ENCODE results near the gene PRM2.

PRM2 gene
- long read RNA-seq, result 0 reads

- Histone ChIP-seq H3K27ac (replicated peaks) (no peak within 1 kb of the TSS), H3K27me3 (ENCODE audit: insufficient read depth, poor library complexity, severe bottlenecking) (no peaks in the 10 kb centered on the region), H3K4me3 (replicated peaks; ENCODE audit: insufficient read depth, low read length) (no peak within 1 kb of the TSS)
- no peak for TF ChIP-seq SPI1 (IDR thresholded peaks at IDR 0.05; ENCODE audit: borderline replicate concordance, low read depth)
- TF ChIP-seq GABPA (IDR thresholded peaks at IDR 0.05; ENCODE audit: low read depth), result no peak
- no peak for TF ChIP-seq CTCF (IDR thresholded peaks at IDR 0.05; ENCODE audit: insufficient read depth, low read length)
- no peak for TF ChIP-seq POLR2AphosphoS5 (IDR thresholded peaks at IDR 0.05; ENCODE audit: low read depth)
- no peak for DNase-seq (ENCODE audit: low read depth in 1 of 2, low spot score in 1 of 2)
These were observed at the start of gene PRM2 for GRCh38 chr16:11276143-11276895. PRM2 (minus strand) TSS chr16:11276480; CDS start chr16:11276370, 110 bp downstream.

- Histone ChIP-seq H3K27me3 (ENCODE audit: insufficient read depth, poor library complexity, severe bottlenecking) (no peaks in the 10 kb centered on the region), H3K27ac (replicated peaks) (no peak overlapping the region), H3K4me3 (replicated peaks; ENCODE audit: insufficient read depth, low read length) (no peak overlapping the region)
- peak in 1 of 2 experiments; percentile 53 for DNase-seq (ENCODE audit: low read depth in 1 of 2, low spot score in 1 of 2)
- TF ChIP-seq SPI1 (IDR thresholded peaks at IDR 0.05; ENCODE audit: borderline replicate concordance, low read depth) (peak; percentile 86), REST (IDR thresholded peaks at IDR 0.05; ENCODE audit: insufficient replicate concordance, low read depth) (no peak)
These were observed 49.3 kb upstream of the PRM2 start for GRCh38 chr16:11325404-11326083.

GRCh38 chr16:11323551-11324336, 47.5 kb upstream of the PRM2 start:
- no peak overlapping the region for H3K4me3 ChIP-seq (replicated peaks; ENCODE audit: insufficient read depth, low read length)
- H3K27ac ChIP-seq (replicated peaks), result no peak overlapping the region
- no peak for TF ChIP-seq SPI1 (IDR thresholded peaks at IDR 0.05; ENCODE audit: borderline replicate concordance, low read depth)
- TF ChIP-seq REST (IDR thresholded peaks at IDR 0.05; ENCODE audit: insufficient replicate concordance, low read depth), result no peak
- TF ChIP-seq POLR2AphosphoS5 (IDR thresholded peaks at IDR 0.05; ENCODE audit: low read depth), result no peak
- no peak for TF ChIP-seq CTCF (IDR thresholded peaks at IDR 0.05; ENCODE audit: insufficient read depth, low read length)
- no peak for TF ChIP-seq GABPA (IDR thresholded peaks at IDR 0.05; ENCODE audit: low read depth)
- H3K27me3 ChIP-seq (ENCODE audit: insufficient read depth, poor library complexity, severe bottlenecking), result no peaks in the 10 kb centered on the region
- DNase-seq (ENCODE audit: low read depth in 1 of 2, low spot score in 1 of 2), result no peak

- H3K27me3 ChIP-seq (ENCODE audit: insufficient read depth, poor library complexity, severe bottlenecking), result no peaks in the 10 kb centered on the region
- no peak for TF ChIP-seq SPI1 (IDR thresholded peaks at IDR 0.05; ENCODE audit: borderline replicate concordance, low read depth)
- no peak for TF ChIP-seq GABPA (IDR thresholded peaks at IDR 0.05; ENCODE audit: low read depth)
- no peak for TF ChIP-seq CTCF (IDR thresholded peaks at IDR 0.05; ENCODE audit: insufficient read depth, low read length)
- no peak for TF ChIP-seq REST (IDR thresholded peaks at IDR 0.05; ENCODE audit: insufficient replicate concordance, low read depth)
- TF ChIP-seq POLR2AphosphoS5 (IDR thresholded peaks at IDR 0.05; ENCODE audit: low read depth), result no peak
- no peak overlapping the region for H3K4me3 ChIP-seq (replicated peaks; ENCODE audit: insufficient read depth, low read length)
- DNase-seq (ENCODE audit: low read depth in 1 of 2, low spot score in 1 of 2), result no peak
- H3K27ac ChIP-seq (replicated peaks), result no peak overlapping the region
These were observed 46.5 kb upstream of the PRM2 start for GRCh38 chr16:11322823-11323222.

All from HL-60 (cell line).